ENCODE data around the gene HS2ST1.
A peak's percentile ranks its signal among the peaks of the same experiment; 100 is the strongest.
"Not testable (repeated sequence)": the region's sequence is repeated elsewhere in the genome, so short reads cannot be mapped to it uniquely, and the experiment has no call there.

Gene HS2ST1

DNA sequence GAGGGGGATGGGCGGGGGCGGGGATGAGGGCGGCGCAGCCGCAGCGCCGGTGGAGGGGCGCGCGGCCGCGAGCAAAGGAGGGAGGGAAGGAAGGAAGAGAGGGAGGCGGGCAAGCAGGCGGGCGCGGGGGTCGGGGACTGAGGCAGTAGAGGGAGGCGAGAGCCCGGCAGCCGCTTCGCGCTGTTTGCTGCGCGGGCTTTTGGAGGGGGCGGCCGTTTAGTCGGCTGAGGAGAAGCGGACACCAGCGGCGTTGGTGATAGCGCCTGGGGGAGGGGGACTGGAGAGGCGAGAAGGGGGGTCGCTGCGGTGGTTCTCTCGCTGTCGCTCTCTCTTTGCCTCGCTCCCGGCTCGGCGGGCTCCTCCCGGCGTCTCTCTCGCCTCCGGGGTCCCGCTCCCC lies at the start of gene HS2ST1:
Gene HS2ST1, plus strand, starts transcription at position 35 of the 397 bp plus-strand sequence.
- DNase-seq (ENCODE audit: low read depth in 2 of 2): no peak

GRCh38 chr1:86865973-86866637 lies 48.3 kb upstream of the HS2ST1 start:
- no peak for DNase-seq (ENCODE audit: low read depth in 2 of 2)

DNA sequence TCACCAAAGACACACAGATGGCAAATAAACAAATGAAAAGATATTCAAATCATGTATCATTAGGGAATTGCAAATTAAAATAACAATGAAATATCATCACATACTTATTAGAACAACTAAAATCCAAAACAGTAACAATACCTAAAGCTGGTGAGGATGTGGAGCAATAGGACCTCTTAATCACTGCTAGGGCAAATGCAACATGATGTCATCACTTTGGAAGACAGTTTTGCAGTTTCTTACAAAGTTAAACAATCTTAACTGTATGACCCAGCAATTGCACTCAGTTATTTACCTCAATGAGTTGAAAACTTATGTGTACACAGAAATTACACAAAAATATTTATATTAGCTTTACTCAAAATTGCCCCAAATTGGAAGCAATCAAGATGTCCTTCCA lies 47.8 kb upstream of the HS2ST1 start:
- DNase-seq (ENCODE audit: low read depth in 2 of 2): no peak

DNA sequence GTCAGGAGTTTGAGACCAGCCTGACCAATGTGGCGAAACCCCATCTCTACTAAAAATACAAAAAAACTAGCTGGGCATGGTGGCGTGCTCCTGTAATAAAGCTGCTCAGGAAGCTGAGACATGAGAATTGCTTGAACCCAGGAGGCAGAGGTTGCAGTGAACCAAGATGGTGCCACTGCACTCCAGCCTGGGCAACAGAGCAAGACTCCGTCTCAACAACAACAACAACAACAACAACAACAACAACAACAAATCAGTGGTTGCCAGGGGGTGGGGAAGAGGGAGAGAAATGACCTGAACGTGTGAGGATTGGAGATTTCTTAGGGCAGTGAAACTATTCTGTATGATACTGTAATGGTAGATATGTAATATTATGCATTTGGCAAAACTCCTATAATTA lies 47.2 kb upstream of the HS2ST1 start:
- not testable (repeated sequence) for DNase-seq (ENCODE audit: low read depth in 2 of 2)

GRCh38 chr1:86868477-86868876 lies 46.0 kb upstream of the HS2ST1 start:
- no peak for DNase-seq (ENCODE audit: low read depth in 2 of 2)

GRCh38 chr1:86871001-86871400 lies 43.4 kb upstream of the HS2ST1 start:
- DNase-seq (ENCODE audit: low read depth in 2 of 2): no peak

GRCh38 chr1:86872086-86872485 lies 42.3 kb upstream of the HS2ST1 start:
- DNase-seq (ENCODE audit: low read depth in 2 of 2): no peak

GRCh38 chr1:86875722-86876121 lies 38.7 kb upstream of the HS2ST1 start:
- DNase-seq (ENCODE audit: low read depth in 2 of 2): no peak

DNA sequence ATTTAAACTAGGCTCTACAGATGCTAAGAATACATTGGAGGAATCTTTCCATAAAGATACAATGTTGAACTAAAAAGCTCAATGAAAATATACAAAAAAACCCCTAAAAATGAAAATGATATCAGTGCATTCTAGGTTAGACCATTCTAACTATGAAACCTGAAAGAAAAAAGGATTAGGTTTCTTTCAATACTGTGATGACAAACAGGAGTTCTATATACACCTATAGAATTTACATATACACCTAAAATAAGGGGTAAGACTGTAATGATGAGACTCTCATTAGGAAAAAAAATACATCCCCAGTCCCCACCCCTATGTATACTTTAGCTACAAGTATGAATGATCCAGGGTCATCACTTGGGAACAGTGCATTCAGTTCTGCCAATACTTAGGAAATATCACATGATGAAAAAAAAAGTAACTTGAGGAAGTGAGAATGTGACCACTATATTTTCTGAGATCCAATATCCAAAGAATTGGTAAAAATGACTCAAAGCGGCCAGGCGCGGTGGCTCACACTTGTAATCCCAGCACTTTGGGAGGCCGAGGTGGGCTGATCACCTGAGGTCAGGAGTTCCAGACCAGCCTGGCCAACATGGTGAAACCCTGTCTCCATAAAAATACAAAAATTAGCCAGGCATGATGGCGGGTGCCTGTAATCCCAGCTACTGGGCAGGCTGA lies 26.8 kb upstream of the HS2ST1 start:
- DNase-seq (ENCODE audit: low read depth in 2 of 2): no peak

- DNase-seq (ENCODE audit: low read depth in 2 of 2): no peak
These were observed 26.1 kb upstream of the HS2ST1 start for GRCh38 chr1:86888327-86888726.

DNA sequence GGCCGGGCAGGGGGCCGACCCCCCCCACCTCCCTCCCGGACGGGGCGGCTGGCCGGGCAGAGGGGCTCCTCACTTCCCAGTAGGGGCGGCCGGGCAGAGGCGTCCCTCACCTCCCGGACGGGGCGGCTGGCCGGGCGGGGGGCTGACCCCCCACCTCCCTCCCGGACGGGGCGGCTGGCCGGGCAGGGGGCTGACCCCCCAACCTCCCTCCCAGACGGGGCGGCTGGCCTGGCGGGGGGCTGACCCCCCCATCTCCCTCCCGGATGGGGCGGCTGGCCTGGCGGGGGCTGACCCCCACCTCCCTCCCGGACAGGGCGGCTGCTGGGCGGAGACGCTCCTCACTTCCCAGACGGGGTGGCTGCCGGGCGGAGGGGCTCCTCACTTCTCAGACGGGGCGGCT lies 15.0 kb upstream of the HS2ST1 start:
- not testable (repeated sequence) for DNase-seq (ENCODE audit: low read depth in 2 of 2)

DNA sequence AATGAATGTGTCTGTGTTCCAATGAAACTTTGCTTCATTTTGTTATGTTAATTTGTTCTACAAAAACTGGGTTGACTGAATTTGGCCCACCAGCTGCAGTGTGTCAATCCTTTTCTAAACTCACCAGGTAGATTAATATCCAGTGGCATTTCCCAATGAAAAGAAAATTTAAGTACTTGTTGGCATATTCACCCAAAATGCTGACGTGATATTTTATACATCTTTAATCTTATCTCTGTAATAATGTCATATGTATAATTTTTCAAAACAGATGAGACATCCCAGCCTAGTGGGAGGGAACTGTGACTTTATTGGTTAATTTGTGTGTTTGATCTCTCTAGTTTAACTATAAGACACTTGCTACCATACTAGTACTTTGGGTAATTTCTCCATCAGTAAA lies 8.6 kb upstream of the HS2ST1 start:
- DNase-seq (ENCODE audit: low read depth in 2 of 2): no peak

- no peak for DNase-seq (ENCODE audit: low read depth in 2 of 2)
These were observed 8.0 kb upstream of the HS2ST1 start for GRCh38 chr1:86906419-86906818.

DNA sequence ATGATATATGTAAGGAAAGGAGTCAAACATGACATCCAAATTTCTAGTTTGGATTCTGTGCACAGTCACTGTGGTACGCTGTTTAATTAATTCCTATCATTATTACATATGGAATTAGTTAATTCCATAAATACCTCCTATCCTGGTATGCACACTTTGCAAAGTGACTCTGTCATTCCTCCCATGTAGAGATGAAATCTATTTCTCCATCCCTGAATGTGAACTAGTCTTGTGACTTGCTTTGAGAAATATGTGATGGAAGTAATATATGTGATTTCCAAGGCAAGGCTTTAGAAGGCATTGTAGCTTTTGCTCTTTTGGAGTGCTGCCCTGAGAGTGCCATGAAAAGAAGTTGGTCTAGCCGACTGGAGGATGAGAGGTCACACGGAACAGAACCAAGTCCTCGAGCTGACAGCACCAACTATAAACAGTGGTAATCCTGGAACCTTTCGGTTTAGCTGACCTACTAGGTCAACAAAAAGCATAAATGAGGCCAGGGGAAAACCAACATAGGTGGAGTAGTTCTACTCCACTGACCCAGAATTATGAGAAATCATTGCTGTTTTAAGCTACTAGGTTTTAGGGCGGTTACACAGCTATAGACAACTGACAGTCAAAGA lies 2.0 kb upstream of the HS2ST1 start:
- DNase-seq (ENCODE audit: low read depth in 2 of 2): no peak

DNA sequence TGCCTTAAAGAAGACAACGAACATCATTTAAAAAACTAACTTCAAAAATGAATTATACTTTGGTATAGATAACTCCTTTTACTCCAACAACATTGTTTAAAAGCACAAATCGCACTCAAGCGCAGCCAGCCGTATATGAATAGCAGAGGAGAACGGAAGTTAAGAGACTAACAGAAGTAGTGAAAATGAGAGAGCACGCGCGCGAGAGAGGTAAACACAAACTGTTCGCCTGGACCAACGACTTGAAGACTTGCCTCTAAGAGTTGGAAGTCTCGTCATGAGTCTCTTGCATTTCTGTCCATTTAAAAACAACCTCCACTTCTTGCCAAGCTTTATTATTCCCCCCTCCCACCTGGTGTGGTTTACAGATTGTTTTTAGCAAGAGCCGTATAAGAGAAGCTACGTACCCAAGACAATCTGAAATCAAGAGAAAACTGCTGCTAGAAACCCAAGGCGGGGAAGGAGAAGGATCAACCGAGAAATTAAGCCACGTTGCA lies 988 bp upstream of the HS2ST1 start:
- peak; percentile 6 to 15 for DNase-seq (ENCODE audit: low read depth in 2 of 2)

- peak; percentile 98 to 99 for DNase-seq (ENCODE audit: low read depth in 2 of 2)
These were observed 387 bp upstream of the HS2ST1 start, which contains the start of gene SELENOF for GRCh38 chr1:86913896-86914600. TSS of gene SELENOF (minus strand) at chr1:86914126. CDS start at chr1:86914111, 15 bp downstream.

DNA sequence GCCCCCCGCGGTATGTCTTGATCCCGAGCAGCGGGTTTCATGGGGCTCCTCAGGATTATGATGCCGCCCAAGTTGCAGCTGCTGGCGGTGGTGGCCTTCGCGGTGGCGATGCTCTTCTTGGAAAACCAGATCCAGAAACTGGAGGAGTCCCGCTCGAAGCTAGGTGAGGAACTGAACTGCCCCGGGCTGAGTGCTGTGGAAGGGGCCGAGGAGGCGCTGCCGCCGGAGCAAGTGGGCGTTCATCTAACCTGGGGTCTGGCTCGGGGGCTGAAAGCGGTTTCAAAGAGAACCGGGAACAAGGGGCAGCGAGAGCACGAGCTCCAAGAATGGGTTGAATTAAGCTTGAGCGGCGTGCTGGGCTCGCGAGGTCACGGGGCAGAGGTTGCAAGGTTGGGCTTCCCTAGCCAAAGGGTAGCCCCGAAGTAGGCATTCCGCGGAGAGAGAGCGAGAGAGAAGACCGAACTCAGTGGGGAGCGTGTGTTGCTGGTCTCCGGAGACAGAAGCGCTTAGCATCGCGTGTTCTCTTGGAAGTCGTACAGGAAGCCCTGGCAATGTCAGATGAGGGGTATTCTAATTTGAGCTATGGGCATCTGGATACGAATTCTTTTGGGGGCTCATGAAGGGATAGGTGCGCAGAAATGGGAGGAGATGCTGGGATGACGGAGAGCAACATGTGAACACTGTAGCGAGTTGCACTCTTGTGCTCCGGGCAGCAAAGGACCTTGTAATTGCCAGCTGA lies 732 bp downstream of the HS2ST1 start:
- DNase-seq (ENCODE audit: low read depth in 2 of 2): peak; percentile 22 to 26

DNA sequence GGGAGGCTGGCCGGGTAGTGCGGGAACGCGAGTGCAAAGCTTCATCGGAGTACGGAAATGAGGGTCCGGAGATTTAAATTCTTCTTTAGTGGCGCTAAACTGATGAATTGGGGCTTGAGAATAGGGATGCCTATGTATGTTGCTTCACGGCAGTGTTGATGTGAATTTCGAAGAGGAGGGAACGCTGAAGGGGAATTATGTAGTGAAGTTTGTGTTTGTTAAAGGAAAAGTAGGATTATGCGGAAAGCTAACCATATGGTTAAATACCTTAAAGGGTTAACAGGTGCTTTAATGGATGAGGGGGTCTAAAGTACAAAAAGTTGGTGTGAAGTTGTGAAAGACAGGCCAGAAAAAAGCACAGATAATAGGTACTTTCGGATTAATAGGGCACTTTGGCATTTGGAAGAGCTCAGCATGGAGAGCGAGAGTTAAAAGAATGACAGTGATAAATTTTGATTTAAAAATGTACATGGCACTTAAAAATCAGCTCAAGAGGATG lies 1.4 kb downstream of the HS2ST1 start:
- no peak for DNase-seq (ENCODE audit: low read depth in 2 of 2)

DNA sequence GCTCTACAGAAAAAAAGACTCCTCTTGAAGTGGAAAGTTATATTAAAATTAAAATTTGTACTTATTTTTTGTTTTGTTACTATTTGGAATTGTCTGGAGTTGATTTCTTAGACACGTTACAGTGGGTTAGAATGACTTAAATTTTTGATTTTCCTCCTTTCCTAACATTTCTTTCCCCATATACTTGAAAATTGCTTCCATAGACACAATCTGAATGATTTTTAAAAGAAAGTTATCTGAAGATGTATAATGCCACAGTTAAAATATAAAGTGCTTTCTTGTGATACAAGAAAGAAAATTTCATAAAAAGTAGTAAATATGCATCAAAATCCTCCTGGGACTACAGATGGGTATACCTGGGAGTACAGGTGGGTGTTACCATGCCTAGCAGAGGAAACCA lies 2.3 kb downstream of the HS2ST1 start:
- DNase-seq (ENCODE audit: low read depth in 2 of 2): no peak

DNA sequence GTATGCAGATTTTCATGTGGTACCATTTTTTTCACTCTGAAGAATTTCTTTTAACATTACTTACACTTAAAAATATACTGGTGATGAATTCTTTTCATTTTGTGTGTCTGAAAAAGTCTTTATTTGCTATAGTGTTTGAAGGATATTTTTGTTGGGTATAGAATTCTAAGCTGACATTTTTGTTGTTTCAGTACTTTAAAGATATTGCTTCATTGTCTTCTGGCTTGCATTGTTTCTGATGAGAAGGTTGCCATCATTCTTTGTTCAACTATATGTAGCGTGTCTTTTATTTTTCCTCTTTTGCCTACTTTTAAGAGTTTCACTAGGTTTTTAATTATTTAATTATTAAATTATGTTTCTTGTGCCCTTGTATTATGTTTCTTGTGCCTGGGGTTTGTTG lies 8.0 kb downstream of the HS2ST1 start:
- DNase-seq (ENCODE audit: low read depth in 2 of 2): no peak

- no peak for DNase-seq (ENCODE audit: low read depth in 2 of 2)
These were observed 10.0 kb downstream of the HS2ST1 start for GRCh38 chr1:86924324-86924960.
